ENCODE results near the gene SLAIN1.

GRCh38 chr13:77741597-77741972, 44.1 kb downstream of the SLAIN1 start:
- TF ChIP-seq CTCF (IDR thresholded peaks at IDR 0.05) (no peak), ZFX (IDR thresholded peaks at IDR 0.05; ENCODE audit: borderline replicate concordance) (no peak)

Data from 22Rv1 (cell line).